Lower leg skin (tissue), 3 donors: Measurements from ENCODE around the gene ANO10.

Source experiments
- CTCF ChIP-seq, 3 donors: fragments of 450-650 bp; IDR thresholded peaks; one replicate each; pipeline ENCODE4 v1.5.1; 2016; ENCODE audit warnings: antibody characterized with exemption in 3 of 3, mild to moderate bottlenecking in 3 of 3, moderate library complexity in 2 of 3
- POLR2A ChIP-seq, 2 donors: fragments of 450-650 bp; IDR thresholded peaks; one replicate each; pipeline ENCODE4 v1.6.1; 2016 to 2017; ENCODE audit warnings: antibody characterized with exemption in 2 of 2, mild to moderate bottlenecking in 1 of 2, moderate library complexity in 1 of 2

- TF ChIP-seq CTCF (IDR thresholded peaks at IDR 0.05) (no peak), POLR2A (IDR thresholded peaks at IDR 0.05) (no peak)
Observed at GRCh38 chr3:43409506-43409905, 212.3 kb downstream of the ANO10 start.
